K562 (cell line): Measurements from ENCODE around the gene NDUFS6.

ENCODE experiments used
- EZH2 ChIP-seq: IDR thresholded peaks from 2 replicates; pipeline ENCODE4 v1.6.1; 2012; ENCODE audit warnings: low read depth, mild to moderate bottlenecking, inconsistent platforms, low read length, borderline replicate concordance
- POLR2AphosphoS2 ChIP-seq: IDR thresholded peaks from 2 replicates; pipeline ENCODE4 v1.6.1; 2012; ENCODE audit warnings: low read length, improper control_type of control experiment
- TARDBP ChIP-seq: fragments of 450-650 bp; IDR thresholded peaks from 2 replicates; pipeline ENCODE4 v1.6.1; 2016
- TCF3 ChIP-seq: sonication (generic); formaldehyde crosslinking; IDR thresholded peaks from 2 replicates; pipeline ENCODE4 v1.4.0; 2020; ENCODE audit warnings: mild to moderate bottlenecking, missing genetic modification reagents
- TRIM24 ChIP-seq, 2 experiments: fragments of 450-650 bp; IDR thresholded peaks; 2 replicates each; pipeline ENCODE4 v1.6.1; 2016
- ZNF354B ChIP-seq: fragments of 250-450 bp; sonication (Bioruptor Pico); IDR thresholded peaks from 2 replicates; pipeline ENCODE4 v1.4.0; 2020
- TF ChIP-seq, protein P1 (sequence below), 2 experiments: fragments of 450-650 bp; formaldehyde crosslinking in 1 of 2; IDR thresholded peaks; 2 replicates each; pipeline versions ENCODE4 v1.4.0 to v1.6.1; 2014 to 2020; ENCODE audit warnings: mild to moderate bottlenecking in 2 of 2, borderline replicate concordance in 1 of 2, low read depth in 1 of 2

DNA sequence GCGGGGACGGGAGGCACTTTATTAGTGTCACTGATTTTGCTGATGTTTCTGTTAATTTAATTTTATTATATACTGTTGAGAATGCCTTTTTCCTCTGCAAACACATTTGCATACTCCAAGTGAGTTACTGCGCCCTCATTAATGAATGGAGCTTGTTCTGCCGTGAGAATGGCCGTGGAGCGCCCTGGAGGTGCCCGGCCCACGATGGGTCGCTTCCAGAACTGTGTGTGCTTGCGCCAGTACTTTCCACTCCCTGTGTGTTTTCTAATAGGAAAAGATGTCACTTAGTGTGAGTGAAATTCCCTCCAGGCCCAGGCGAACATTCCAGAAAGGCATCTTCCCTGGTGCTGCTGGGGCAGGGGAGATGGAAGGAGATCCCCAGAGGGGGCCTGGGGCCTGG is 30.1 kb downstream of the NDUFS6 start:
- TF ChIP-seq, protein P1, sequence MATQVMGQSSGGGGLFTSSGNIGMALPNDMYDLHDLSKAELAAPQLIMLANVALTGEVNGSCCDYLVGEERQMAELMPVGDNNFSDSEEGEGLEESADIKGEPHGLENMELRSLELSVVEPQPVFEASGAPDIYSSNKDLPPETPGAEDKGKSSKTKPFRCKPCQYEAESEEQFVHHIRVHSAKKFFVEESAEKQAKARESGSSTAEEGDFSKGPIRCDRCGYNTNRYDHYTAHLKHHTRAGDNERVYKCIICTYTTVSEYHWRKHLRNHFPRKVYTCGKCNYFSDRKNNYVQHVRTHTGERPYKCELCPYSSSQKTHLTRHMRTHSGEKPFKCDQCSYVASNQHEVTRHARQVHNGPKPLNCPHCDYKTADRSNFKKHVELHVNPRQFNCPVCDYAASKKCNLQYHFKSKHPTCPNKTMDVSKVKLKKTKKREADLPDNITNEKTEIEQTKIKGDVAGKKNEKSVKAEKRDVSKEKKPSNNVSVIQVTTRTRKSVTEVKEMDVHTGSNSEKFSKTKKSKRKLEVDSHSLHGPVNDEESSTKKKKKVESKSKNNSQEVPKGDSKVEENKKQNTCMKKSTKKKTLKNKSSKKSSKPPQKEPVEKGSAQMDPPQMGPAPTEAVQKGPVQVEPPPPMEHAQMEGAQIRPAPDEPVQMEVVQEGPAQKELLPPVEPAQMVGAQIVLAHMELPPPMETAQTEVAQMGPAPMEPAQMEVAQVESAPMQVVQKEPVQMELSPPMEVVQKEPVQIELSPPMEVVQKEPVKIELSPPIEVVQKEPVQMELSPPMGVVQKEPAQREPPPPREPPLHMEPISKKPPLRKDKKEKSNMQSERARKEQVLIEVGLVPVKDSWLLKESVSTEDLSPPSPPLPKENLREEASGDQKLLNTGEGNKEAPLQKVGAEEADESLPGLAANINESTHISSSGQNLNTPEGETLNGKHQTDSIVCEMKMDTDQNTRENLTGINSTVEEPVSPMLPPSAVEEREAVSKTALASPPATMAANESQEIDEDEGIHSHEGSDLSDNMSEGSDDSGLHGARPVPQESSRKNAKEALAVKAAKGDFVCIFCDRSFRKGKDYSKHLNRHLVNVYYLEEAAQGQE (IDR thresholded peaks at IDR 0.05; ENCODE audit: borderline replicate concordance) = no peak
- TF ChIP-seq, protein P1 (CRISPR knock-in tag; IDR thresholded peaks at IDR 0.05; ENCODE audit: low read depth) = no peak
- TF ChIP-seq ZNF354B (CRISPR knock-in tag) (no peak), POLR2AphosphoS2 (no peak), EZH2 (no peak), TRIM24 (IDR thresholded peaks at IDR 0.05) (no peak), TCF3 (CRISPR knock-in tag) (no peak), TARDBP (no peak)
